NCI-H1417 (cell line): ENCODE data around the gene FAM120AOS.

Source experiments
- DNase-seq, 3 experiments: peaks; one replicate each; lab custom pipeline; 2025; lab: John Stamatoyannopoulos, UW

Gene FAM120AOS

DNA sequence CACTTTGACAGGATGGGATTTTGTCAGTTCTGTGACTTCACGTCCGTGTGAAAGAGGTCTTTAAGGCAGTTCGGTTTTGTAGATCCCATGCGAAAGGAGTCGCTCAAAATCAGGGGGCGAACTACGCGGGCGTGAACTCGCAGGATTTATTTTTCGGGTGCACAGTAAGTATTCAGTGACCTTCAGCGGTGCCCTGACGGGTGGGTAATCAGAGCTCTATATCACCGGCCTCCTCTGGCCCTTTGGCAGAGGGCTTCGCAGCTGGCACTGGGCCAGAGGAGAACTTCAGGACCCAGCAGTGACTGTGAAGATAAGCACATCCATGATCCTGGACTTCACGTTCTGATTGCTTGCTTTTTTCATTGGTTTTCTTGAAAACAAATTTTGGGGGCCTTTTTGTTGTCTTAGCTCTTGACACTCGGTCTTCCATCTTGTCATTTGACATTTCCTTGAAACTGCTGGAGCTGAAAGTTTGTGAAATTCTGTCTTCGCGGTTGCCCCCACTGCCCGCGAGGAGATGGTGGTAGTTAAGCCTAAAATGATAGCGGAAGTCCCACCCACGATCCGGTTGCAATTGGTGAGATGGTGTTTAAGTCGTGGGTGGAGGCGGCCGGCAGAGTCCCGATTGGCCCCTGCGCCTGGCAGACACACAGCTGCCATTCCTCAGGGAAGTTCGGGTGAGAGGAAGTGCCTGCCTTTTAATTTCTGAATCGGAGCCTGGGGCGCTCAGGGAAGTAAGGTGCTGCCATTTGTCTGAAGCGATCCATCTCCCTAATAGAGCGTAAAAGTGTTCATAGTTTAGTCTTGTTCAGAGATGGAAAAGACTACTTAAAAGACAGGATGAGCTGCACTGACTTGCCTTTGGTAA is at the start of gene FAM120AOS:
Gene FAM120AOS (minus strand): TSS at position 535 of the 868 bp plus-strand sequence. CDS start 872 bp downstream, outside the sequence.
- peak; percentile 78 to 97 (median 91) for DNase-seq

DNA sequence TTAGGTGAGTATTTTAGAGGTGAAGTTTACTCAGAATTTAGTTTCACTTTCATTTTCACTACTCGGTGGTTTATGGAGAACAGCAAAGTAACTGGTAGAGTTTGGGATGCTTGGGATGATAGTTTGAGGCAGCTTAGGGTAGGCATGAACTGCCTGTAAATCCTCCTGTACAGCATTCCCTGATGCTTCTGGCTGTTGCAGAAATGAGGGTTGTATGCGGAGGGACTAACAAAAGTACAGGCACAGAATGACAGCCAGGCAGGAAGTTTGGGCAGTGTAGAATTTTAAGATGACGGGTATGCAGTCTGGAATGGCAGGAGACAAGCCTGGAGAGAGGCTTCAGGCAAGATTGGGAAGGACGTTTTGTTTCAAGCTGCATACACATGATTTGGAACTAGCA is 48.0 kb upstream of the FAM120AOS start:
- no peak for DNase-seq

DNA sequence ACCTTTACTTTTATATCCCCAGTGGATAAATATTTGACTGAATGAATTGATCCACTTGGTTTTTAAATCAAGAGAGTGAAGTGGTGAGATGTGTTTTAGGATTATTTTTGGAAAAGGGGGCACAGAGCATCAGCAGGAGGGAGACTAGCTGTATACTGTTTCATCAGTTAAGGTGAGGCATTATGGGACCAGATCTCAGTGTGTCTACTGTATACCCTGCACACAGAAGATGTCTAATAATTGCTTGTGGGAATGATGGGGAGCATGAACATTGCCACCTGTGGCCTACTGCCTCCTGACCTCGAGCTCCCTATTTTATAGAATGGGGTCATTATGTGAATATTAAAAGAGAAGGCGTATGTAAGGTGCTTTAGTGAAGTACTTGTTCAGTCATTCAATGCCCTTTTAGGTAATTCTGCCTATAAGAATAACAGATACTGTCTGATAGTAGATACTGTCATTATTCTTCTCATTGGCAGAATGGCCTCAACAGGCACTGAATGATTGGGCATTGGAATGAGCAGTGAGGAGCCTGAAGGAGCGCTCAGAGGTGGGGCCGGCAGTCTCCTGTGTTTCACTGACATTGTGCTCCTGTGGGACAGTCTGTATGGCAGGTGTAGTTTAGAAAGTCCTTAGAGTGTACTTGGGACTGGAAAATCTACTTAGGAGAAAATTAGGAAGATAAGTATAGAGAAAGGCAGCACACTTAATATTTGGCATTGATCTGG is 47.4 kb upstream of the FAM120AOS start:
- no peak for DNase-seq

DNA sequence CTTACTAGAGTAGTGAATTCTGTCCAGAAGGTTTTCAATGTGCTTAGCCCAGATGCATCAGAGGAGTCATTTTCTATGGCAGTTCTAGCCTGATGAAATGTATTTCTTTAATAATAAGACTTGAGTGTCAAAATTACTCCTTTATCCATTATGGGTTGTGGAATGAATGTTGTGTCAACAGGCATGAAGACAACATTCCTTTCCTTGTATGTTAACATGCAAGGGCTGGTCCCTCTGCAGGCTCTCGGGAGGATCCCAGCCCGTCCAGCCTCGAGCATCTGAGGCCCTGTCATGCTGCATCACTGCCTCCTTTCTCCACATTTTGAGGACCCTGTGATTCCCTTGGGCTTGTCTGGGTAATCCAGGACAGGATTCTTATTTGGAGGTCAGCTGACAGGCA is 42.9 kb upstream of the FAM120AOS start:
- DNase-seq = no peak

DNA sequence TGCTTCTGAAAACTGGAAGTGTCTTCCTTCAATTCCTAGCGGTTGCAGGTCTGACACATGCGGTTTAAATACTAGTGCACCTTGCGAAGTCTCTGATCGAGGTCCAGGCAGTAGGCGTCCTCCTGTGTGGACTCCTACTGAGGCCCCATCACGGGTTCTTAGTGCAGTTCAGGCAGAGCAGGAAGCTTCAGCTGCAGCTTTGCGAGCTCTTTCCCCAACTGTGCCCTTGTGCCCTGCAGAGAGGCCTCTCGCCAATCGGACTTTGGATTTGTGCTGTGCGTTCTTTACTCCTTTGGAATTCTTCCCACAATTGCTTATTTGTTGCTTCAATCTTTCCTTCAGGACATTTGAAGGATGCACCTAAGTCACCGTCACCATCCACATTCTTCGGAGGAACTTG is 40.6 kb upstream of the FAM120AOS start:
- no peak for DNase-seq

DNA sequence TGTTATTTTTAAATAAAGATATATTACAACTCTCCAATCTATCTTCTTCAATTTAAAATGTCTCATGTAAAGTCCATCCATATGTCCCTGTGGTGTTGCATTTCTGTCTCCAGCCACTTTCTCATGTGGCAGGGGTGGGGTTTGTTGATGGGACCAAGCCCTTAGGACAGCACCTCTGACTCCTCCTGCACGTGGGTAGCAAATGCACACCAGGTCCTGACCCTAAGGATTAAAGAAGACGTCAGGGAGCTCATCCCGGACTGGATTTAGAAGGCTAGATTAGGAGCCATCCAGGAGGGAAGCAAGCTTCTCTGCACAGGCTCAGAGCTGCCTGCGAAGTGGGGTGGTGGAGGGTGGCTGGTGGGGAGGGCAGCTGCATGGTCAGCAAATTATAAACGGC is 38.9 kb upstream of the FAM120AOS start:
- DNase-seq = no peak

DNA sequence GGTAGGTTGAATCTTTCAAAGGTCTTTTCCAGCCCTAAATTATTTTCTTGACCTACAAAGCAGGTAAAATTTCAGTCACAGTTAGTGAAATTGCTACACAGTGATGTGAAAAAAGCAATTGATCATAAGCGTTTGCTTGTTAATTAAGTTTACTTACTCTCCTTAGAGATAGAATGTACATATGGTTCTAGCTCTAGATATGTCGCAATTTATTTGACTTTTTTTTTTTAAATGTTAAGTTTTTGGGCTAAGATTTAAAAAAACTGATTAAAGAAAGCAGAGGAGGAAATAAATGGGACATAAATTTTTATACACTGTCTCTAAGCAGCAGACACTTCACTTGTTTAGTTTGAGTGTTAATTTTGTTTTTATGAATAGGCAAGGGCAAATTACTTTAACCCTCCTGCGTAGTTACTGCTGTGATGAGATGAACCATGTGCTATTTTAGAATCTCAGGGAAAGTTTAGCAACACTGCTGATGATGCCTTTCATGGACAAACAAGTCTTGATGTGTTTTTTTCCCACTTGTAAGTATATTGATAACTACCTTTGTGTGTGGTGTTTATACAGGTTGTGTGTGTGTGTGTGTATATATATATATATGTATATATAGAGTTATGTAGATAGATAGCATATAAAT is 38.3 kb upstream of the FAM120AOS start:
- no peak for DNase-seq

DNA sequence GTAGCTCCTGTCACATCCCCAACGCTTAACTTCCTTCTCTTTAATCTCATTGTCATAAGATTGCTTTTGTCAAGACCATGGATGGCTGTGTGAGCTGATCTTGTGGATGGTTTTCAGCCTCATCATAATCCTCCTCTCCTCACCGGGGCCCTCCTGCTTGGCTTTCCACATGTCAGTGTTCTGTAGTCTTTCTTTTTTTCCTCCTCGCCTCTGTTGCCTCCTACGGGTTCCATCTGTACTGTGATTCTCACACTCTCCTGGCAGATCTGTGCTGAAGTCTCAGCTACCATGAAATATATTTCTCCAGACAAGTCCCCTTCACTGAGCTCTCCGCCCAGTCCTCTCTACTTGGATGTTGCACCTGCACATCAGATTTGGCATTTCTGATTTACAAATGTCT is 34.9 kb upstream of the FAM120AOS start:
- DNase-seq = no peak

DNA sequence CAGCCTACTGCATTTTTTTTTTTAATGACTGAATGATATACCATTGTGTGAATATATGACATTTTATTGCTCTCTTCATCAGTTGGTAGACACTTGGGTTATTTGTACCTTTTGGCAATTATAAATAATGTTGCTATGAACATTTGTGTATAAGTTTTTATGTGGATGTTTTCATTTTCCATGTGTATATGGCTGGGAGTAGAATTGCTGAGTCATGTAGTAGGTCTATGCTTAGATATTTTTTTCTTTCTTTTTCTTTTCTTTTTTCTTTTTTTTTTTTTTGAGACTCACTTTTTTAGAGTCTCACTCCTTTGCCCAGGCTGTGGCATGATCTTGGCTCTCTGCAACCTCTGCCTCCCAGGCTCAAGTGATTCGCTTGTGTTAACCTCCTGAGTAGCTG is 32.9 kb upstream of the FAM120AOS start:
- DNase-seq = no peak

DNA sequence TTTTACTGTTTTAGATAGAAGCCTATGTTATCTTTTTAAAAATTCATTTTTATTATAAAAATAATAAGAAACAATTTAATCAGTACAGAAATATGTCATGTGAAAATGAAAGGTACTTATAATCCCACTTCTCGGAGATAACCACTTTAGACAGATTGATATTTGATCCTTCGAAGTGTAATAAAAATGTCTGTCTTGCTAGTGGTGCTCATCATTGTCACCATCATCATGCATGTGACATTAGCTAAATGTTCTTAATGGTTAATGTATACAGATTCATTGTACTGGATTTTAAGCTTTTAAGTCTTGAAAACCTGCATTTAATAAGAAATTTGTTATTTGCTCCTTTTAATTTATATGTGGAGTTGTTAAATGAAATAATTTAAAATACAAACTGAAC is 30.1 kb upstream of the FAM120AOS start:
- DNase-seq = no peak

DNA sequence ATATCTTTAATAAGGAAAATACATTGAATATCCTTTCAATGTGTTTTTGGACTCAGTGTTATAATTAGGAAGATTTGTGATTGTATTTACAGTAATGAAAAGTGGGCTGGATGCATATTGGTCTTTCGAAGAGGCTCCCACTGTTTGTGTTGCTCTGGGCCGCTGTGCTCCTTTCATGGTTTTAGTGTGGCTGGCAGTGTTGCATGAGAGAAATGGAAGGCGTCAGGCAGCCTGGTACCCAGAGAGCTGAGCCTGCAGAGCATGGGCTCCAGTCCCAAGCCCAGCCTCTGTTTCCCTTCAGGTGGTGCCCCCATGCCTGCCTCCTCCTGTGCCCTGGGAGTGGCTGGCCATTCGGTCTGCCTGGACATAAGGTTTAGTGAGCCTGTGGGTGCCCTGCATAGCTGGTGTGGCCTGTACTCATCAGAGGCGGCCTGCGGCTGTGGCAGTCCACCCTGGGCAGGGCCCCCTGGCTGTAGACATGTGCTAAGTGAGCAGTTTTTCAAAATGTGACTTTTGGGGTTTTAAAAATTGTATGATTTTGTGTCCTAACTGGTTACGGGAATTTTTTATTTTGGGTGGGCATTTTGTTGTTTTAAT is 27.4 kb upstream of the FAM120AOS start:
- no peak for DNase-seq

DNA sequence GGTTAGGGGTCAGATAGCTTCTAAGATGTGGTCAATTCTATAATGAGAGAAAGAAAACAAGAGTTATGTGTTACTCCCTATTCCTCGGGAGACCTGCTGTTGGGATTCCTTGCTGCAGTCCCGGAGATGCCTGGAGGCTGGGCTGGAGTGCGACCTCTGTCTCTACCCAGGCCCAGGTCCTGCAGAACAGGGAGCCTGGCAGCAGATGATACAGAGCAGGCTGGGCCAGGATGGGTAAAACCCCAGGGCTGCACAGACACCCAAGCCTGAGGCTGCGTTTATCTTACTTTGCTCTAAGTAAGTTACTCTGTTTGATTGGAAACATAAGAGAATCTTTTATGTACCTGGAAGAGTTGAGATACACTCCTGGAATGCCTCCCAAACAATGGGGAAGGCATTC is 26.9 kb upstream of the FAM120AOS start:
- DNase-seq = no peak

DNA sequence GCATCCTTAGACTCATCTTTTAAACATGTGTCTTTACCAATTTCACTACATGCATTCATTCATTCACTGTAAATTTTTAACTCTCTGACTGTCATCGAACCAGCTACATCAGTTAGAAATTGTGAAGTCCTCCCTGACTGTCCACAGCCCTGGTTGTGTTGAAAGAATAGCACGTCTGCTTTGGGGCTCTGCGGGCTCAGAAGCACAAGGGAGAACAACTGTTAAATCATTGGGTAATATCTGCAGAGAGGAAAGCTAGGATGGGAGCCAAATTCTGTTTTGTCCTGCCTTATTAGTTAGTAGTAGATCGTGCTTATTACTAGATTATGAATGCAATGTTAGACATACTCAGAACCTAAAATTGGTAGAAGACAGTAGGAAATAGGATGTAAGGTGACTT is 26.3 kb upstream of the FAM120AOS start:
- DNase-seq = no peak

DNA sequence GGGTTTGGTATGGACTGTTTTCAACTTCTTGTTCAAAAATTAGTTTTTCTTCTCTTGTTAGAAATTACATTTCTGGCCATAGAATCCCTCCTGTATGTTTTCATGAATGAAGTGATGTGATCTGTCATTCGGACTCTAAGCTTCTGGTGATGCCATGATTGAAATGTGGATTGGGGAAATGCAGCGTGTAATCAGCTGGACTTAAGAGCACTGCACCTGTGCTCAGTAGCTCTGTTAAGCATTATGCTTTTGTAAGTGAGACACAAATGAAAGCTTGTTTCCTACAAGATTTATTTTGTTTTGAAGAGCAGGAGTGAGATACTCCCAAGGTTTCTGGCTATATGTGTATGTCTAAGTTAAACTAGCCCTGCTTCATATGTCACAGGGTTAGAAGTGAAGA is 24.0 kb upstream of the FAM120AOS start:
- DNase-seq = peak; percentile 3 to 60 (median 7)

DNA sequence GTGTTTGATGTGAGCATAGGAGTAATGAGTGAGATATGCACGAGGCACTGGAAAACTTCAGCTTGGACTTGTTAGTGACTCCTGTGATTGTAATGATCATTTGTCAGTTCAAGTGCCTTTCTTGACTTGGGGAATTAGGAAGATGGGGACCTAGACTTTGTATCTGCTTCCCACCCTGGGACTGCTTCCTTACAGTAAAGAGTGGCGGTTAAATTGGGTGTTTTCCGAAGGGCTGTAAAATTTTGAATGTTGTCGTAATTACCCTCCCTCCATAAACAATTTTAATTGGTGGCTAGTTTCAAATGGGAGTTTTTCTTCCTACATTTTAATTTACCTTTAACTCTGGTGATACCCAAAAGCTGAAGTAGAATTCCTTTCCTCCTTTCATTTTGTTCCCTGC is 23.5 kb upstream of the FAM120AOS start:
- DNase-seq = no peak

DNA sequence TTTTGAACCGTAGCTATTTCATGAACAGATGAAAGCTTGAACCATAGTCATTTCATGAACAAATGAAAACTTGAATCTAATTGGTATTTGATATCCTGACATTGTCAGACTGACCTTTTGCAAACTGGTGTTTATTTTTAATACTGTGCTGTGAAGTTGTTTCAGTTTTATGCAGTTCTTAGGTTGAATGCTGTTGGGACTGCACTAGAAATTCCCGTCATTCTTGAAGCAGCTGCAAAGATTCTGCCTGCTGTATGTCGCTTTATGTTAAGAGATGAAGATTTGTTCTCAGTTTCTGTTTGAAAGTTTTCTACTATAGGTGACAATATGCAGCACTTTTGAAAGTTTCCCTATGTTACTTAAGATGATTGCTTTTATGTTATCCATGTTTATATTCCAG is 22.5 kb upstream of the FAM120AOS start:
- no peak for DNase-seq

DNA sequence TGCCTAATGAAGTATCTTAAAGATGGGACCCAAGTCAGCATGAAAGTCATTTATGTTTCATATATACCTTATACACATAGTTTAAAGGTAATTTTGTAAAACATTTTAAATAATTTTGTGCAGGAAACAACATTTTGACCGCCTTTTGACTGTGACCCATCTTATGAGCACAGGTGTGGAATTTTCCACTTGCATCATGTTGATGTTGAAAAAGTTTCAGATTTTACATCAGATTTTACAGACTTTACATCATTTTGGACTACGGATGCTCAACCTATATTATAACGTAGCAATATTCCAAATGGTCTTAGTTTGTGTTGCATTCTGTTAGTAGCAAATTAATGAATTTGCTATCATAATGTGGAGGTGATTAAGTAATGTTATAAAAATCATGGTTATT is 21.7 kb upstream of the FAM120AOS start:
- no peak for DNase-seq

DNA sequence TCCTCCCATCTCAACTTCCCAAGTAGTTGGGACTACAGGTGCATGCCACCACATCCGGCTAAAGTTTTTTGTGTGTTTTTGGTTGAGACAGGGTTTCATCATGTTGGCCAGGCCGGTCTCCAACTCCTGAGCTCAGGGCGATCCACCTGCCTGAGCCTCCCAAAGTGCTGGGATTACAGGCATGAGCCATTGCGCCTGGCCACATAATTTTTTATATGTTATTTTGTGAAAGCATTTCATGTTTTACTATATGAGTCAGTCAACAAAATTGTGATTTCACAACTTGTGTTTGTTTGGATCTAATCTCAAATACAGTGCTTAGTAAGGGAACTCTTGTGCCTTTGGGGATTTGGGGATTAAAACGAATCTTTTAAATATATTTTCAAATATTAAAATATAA is 20.0 kb upstream of the FAM120AOS start:
- no peak for DNase-seq

DNA sequence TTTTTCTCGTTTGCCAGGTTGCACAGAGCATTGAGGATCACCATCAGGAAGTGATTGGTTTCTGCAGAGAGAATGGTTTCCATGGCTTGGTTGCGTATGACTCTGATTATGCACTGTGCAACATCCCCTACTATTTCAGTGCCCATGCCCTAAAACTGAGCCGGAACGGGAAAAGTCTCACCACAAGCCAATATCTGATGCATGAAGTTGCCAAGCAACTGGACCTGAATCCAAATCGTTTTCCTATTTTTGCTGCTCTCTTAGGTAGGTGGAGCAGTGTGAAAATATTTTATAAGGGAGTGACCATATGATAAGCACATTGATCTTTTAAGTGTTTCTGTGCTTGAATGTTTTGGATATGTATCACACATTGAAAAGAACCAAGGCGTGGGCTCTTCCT is 17.7 kb upstream of the FAM120AOS start:
- no peak for DNase-seq

DNA sequence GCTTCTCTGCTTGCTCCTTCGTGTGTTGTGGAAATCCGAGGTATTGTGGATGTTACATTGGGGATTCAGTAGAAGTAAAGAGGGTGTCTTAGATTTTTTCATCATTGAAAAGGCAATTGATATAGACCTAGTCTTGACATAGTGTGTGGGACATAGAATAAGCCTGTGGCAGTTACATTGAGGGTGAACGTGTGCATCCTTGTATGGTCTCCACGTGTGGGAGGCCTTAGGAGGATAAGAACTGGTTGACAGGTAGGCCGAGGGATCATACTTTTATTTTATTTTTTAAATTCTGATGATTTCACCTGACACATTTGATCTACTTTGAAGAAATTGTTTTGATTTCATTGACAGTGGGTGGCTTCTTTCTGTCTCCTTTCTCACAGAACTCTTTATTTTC is 17.0 kb upstream of the FAM120AOS start:
- DNase-seq = no peak

DNA sequence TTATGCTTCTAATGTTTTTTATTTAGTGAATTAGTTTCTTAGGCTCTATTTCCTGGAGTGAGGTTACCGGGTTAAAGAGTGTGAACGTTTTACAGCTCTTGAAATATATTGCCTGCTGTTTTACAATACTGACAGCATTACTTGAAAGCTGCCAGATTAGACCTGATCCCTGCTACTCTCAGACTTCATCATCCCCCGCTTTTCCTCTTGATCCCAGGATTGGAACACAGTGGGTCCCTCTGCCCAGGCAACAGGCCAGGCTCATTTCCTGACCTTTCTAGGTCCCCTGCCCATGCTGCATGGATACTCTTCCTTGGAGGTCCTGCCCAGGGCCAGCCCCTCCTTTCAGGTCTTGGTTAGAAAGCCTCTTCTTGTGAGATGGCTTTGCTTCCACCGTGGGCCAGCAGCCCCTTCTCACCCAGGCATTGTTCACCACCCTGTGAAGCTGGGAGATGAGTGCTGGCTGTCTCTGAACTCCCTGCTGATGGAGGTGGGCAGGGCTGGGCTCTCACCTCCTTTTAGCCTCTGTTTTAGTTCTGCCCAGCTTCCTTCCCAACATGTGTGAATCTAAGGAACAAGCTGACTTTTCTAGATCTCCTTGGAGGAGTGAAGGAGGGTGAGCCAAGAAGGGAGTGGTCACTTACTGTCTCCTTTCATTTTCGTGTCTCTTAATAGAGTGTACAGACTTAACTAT is 15.5 kb upstream of the FAM120AOS start:
- DNase-seq = no peak

DNA sequence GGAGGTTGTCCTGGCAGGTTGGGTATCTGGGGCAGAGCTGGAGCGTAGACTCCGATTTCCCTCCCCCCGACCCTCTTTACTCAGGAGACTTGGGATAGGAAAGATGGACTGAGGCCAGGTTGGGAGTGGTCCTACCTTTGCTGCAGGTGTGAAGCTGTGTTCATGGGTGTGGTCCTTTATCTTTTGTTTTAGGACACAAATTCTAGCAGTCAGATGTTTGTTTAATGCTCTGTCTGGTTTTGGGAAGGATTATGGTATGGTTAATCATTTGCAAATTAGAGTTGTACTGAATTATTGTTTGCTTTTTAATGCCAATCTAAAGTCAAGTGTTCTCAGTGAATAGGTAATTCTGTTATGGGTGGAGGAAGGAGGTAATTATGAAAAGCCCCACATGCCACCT is 14.1 kb upstream of the FAM120AOS start:
- peak in 2 of 3 experiments; percentile 5 to 55 for DNase-seq
